ENCODE measurements around the gene MT3.

Gene MT3

GRCh38 chr16:56609463-56609921 lies 20.2 kb downstream of the MT3 start:
- POLR2A ChIA-PET, result interaction anchor here (0.7 to 1.6 kb wide), 3 partner anchors 9 to 46 kb away, joined by 3 to 6 read pairs (median 5); partner anchors contain the start of gene MT1E
- CTCF ChIA-PET, result interaction anchor here (0.6 to 1.3 kb wide), 3 partner anchors 19 to 32 kb away, joined by 3 read pairs; no protein-coding TSS in a partner anchor
- Histone ChIP-seq H3K36me3 (ENCODE audit: control insufficient read depth in 2 of 2, insufficient read depth in 1 of 2, low read length in 2 of 2) (no peaks in the 10 kb centered on the region), H3K4me1 (ENCODE audit: control insufficient read depth, insufficient read depth, low read length) (peaks cover 3% of the 10 kb centered on the region; the same call in 1 of the 2 replicates), H3K27ac (ENCODE audit: extremely low read depth, low read depth, low read length) (no peak overlapping the region; the same call in 1 of the 2 replicates), H3K4me3 (ENCODE audit: low read depth, low read length) (peak overlapping the region; percentile 51), H3K9me3 (ENCODE audit: control insufficient read depth, insufficient read depth, low read depth, low read length) (no peaks in the 10 kb centered on the region)
- TF ChIP-seq ZNF571 (tag by site-specific recombination; IDR thresholded peaks at IDR 0.05) (no peak), MZF1 (tag by site-specific recombination; IDR thresholded peaks at IDR 0.05; ENCODE audit: borderline replicate concordance) (peak; percentile 99), ZNF366 (tag by site-specific recombination; conservative IDR thresholded peaks at IDR 0.05) (peak; percentile 15; the same call in 1 of the 2 replicates), ZNF701 (tag by site-specific recombination; IDR thresholded peaks at IDR 0.05) (no peak), ZFP37 (tag by site-specific recombination; IDR thresholded peaks at IDR 0.05) (no peak), ZBTB17 (tag by site-specific recombination; IDR thresholded peaks at IDR 0.05) (peak; percentile 51), IKZF3 (tag by site-specific recombination; IDR thresholded peaks at IDR 0.05) (peak; percentile 69; the same call in 1 of the 2 replicates), ZNF335 (tag by site-specific recombination; conservative IDR thresholded peaks at IDR 0.05) (peak; percentile 54), ZBTB8A (tag by site-specific recombination; IDR thresholded peaks at IDR 0.05) (0 out of 2 replicates have a peak, but pooled peaks have one; percentile 5), ZBTB44 (tag by site-specific recombination; IDR thresholded peaks at IDR 0.05) (peak; percentile 73), PRDM6 (tag by site-specific recombination; IDR thresholded peaks at IDR 0.05) (0 out of 2 replicates have a peak, but pooled peaks have one; percentile 8), FEZF1 (tag by site-specific recombination; IDR thresholded peaks at IDR 0.05) (peak; percentile 14; the same call in 1 of the 2 replicates), ZNF600 (tag by site-specific recombination; IDR thresholded peaks at IDR 0.05) (peak; percentile 15; the same call in 1 of the 2 replicates), ZNF561 (tag by site-specific recombination; IDR thresholded peaks at IDR 0.05; ENCODE audit: borderline replicate concordance) (0 out of 2 replicates have a peak, but pooled peaks have one; percentile 34), PRDM10 (tag by site-specific recombination; IDR thresholded peaks at IDR 0.05) (peak; percentile 29; the same call in 1 of the 2 replicates), PRDM1 (tag by site-specific recombination; IDR thresholded peaks at IDR 0.05) (peak; percentile 99), ZBTB7A (tag by site-specific recombination; IDR thresholded peaks at IDR 0.05; ENCODE audit: low read depth) (no peak), ZNF660 (tag by site-specific recombination; IDR thresholded peaks at IDR 0.05) (no peak; the same call in 1 of the 2 replicates), OSR2 (tag by site-specific recombination; IDR thresholded peaks at IDR 0.05) (peak; percentile 95)
- TF ChIP-seq, protein P1, sequence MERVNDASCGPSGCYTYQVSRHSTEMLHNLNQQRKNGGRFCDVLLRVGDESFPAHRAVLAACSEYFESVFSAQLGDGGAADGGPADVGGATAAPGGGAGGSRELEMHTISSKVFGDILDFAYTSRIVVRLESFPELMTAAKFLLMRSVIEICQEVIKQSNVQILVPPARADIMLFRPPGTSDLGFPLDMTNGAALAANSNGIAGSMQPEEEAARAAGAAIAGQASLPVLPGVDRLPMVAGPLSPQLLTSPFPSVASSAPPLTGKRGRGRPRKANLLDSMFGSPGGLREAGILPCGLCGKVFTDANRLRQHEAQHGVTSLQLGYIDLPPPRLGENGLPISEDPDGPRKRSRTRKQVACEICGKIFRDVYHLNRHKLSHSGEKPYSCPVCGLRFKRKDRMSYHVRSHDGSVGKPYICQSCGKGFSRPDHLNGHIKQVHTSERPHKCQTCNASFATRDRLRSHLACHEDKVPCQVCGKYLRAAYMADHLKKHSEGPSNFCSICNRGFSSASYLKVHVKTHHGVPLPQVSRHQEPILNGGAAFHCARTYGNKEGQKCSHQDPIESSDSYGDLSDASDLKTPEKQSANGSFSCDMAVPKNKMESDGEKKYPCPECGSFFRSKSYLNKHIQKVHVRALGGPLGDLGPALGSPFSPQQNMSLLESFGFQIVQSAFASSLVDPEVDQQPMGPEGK (tag by site-specific recombination; IDR thresholded peaks at IDR 0.05), result peak; percentile 42

All from HEK293 (cell line).